NCI-H1930 (cell line): Measurements from ENCODE around the gene STOX2.

Experiments used
- DNase-seq, 2 experiments: peaks; one replicate each; lab custom pipeline; 2025; lab: John Stamatoyannopoulos, UW

The STOX2 gene

DNA sequence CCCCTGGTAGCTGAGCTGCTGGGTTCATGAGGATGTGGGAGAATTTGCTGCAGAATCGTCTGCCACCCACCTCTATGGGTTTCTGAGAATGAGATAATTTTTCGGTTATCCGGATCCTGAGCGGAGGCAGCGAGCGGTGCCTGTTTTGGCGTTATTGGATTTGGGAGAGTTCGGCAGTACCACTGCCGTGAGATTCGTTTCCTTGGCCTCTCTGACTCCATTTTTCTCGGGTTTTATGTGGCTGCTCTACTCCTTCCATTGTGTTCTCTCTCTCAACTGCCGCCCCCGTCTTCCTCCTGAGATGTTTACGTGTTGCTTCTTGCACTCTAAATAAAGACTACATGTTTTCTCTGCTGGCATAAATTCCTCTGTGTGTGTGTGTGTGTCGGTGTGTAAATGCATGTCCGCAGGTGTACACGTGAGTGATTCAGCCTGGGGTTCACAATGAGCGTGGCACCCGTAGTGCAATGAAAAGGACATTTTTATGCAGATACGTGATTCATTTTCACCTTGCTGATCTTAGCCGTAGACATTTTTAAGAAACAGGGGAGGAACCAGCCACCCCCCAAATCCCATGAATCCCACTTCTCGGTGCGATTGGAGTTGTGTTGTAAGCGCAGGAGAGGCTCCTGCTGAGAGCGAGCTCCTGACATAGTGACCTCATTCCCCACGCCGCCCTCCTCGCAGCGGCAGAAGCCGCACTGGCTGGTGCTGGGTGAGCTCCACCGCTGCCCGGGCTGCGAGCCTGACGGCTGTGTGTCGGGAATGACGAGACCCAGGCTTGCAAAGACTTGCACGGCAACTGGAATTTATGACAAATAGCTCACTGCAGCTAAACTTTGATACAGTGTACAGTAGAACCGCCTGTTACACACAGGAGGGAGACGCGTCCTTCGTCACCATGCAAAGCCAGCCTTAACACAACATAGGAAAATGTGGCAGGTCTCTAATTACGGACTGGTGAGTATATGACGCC is 82.2 kb downstream of the STOX2 start:
- no peak for DNase-seq

DNA sequence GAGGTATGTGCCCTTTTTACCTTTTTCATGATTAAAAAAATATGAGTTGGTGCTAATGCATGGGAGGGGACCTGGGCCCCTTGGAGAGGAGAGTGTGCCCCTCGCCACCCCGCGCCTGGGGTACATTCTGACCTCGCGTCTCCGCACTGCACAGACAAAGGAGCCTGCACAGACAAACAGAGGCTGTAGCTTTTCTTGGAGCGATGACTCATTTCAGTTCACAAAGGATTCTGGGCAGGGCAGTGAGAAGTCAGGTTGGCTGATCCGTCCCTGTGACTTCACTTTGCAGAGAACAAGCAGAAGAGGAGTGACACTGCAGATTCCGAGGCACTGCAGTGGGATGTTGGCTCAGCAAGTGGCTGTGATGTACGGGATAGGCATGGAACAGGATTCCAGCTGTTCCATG is 82.9 kb downstream of the STOX2 start:
- DNase-seq, result no peak

DNA sequence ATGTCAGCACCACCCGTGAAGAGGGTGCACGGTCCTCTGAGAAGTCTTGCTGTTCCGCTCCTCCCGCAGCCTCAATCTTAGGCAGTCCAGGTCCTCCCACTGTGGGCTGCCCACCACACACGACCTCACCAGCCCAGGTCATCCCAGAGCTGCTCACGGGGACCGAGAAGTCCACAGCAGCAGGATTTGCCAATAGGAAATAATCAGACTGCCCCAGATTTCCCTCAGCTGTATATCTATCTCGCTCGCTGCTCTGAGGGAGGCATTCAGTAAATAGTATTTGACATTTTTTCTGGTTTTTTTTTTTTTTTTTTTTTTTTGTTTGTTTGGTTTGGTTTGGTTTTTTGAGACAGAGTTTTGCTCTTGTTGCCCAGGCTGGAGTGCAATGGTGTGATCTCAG is 83.8 kb downstream of the STOX2 start:
- no peak for DNase-seq

DNA sequence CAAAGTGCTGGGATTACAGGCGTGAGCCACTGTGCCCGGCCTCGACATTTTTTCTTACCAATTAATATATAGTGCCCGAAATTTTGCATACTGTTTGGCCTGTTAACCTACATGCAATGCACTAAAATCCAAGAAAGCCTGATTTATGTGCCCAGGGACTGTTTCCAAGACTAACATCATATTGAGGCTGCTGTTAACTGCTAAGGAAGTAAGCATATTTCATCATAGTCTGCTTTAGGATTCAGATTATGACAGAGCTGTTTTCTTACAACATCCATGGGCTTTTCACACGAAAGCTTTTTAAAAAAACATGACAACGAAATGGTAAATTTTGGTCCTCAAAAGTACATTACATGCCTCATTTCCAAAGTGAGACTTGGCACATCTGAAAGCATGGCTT is 84.4 kb downstream of the STOX2 start:
- DNase-seq, result no peak

DNA sequence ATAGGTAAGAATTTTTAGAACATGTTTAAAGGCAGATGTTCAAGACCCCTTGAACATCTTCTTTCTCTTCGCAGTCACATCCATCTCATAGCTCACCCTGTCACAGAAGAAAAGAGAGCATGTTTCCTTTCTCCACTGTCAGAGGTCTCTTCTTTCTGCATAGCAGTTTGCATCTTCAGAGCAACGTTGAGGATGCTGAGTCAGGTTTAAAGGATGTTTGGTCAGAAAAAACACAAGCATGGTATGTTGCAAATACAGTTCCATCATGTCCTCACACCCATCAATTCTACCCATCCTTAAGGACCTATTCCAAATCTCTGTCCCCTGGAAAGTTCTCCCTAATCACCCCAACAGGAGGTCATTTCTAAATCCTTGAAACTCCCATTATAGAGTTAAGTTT is 84.8 kb downstream of the STOX2 start:
- DNase-seq, result no peak

DNA sequence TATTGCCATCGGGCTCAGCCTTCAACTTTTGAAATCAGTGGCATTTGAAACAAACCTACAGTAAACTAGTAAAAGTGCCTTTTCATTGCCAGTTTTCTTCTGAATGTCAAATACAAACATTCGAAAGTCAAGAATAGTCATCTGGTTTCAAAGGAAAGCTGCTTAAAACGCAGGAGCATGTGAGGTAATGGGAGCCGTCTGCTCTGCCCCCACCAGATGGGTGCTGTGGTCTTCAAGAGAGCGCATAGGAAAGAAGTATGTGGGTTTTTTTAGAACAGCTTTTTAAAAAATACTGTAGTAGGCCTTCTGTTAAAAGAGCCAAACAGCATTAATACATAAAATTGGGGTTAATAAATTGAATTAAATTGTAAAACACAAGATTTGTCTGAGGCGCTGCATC is 88.6 kb downstream of the STOX2 start:
- no peak for DNase-seq

DNA sequence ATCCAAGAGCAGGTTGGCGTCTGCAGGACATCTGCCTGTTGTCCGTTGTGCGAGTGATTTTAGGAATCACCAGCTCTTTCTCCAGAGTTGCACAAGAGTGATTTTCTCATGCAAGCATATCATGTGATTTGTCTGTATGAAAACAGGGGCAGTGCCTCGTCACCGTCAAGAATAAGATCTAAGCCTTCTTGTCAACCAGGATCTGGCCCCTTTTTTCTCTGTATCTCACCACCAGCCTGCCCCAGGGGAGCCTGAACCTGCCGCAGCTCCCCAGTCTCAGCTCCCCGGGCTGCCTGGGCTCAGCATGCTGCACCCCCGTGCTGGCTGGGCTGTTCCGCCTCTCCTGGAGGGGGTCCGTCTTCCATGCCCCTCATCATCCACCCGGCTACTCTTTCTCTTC is 90.5 kb downstream of the STOX2 start:
- no peak for DNase-seq

DNA sequence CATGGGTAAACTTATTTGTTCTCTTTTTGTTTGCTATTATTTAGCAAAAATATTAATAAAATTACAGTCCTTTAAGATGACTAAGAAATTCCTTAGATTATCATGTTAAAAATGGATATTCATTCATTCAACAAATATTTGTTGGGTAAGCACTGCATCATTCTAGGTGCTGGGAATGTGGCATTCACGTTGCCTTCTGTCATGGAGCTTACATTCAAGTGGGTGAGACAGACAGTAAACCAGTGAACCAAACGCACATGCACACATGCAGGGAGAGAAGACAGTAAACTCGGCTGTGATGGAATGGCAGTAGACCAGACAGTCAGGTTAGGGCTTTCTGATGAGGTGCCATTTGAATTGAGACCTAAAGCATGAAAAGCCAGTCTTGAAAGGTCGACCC is 91.8 kb downstream of the STOX2 start:
- DNase-seq, result no peak

DNA sequence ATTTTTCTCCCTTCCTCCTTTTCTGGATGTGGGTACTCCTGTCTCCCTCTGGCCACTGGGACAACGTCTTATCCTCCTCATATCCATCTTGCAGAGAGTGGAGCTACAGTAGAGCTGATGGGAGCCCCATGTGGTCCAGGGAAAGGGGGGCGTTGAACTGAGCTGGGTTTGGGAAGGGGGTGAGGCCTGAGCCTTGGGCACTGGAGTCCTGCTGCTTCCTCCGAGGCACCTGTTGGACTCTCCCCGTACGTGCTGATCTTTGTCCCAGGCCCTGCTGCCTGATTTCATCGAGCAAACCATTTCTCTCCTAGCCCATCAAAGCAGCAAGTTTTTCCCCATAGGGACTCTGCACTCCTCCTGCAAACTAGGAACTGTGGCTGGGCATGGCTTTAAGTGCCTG is 94.3 kb downstream of the STOX2 start:
- no peak for DNase-seq

DNA sequence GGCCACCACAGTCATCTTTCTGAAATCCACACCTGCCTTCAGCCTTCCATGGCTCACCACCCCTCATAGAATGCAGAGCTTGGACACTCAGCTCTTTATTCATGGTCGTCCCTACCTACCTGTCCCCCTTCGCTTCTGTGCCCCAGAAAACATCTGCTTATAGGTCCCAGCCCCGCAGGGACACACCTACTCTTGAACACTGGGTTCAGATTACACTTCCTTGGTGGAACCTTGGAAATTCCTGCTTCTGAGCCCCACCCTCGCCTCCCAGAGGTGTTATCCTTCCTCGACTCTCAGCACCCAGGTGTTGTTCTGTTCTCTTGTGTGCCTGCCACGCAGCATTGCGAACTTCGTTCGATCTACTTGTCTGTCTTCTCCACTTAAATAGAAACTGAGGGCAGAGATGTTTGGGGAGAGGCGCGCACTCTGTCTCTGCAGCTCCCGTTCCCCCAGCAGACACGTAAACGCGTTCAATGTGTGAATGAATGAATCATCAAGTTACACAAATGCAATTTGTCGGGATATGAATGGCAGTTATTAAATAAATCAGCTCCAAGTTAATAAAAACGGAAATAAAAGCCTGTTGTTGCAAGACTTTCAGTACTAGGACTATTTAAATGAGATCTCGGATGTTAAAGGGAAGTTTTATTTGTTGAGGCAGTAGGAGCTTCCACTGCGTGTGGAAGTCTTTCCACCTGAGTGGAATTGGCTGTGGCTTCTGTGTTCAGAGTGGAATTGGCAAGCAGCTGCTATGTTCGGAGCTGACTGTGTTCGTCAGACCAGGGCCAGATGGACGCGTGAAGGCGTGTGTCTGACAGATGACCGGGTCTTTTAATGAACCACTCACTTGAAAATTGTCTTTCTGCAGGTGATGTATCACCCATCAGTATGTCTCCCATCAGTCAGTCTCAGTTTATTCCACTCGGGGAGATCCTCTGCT is 95.6 kb downstream of the STOX2 start:
- DNase-seq, result no peak

DNA sequence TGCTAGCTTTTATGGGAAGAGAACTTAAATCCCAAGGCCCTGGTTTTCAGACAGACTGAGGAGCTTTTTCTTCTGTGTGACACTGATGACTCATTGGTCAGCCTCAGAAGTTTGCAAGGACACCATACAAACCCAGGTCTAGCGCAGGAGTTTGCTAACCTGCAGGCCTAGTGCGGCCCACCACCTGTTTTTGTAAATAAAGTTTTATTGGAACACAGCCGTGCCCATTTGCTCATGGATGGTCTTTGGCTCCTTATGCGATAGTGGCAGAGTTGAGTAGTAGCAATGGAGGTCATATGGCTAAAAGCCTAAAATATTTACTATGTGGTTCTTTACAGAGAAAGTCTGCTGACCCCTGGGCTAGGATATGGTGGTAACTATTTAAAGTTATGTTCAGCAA is 98.3 kb downstream of the STOX2 start:
- no peak for DNase-seq

DNA sequence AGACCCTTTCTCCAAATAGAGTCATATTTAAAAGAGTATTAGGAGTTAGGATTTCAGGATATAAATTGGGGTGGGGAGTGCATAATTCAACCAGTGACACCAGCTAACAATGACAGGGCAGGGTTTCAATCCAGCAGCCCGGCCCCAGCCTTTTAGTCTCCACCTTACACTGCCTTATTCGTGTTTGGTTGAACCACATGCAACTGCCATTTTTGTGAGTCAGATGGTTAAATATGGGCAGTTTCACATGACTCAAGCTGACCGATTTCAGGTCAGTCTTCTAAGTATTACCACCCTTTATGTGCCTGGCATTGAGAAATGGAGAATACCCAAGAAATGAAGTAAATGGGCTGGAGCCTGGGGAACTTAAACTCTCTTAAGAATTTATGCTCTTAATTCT is 102.8 kb downstream of the STOX2 start:
- no peak for DNase-seq

DNA sequence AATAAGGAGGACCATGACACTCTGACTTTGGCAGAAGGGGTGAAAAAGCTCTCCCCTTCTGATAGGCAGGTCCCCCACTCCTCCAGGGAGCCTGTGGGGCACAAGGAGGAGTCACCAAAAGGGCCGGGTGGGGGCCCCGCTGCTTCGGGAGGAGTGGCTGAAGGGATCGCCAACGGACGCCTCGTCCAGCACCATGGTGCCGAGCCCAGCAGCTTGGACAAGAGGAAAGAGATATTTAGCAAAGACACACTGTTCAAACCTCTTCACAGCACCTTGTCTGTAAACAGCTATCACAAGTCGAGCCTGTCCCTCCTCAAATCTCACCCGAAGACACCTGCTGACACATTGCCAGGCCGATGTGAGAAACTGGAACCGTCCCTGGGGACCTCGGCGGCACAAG is 105.6 kb downstream of the STOX2 start:
- DNase-seq, result no peak

DNA sequence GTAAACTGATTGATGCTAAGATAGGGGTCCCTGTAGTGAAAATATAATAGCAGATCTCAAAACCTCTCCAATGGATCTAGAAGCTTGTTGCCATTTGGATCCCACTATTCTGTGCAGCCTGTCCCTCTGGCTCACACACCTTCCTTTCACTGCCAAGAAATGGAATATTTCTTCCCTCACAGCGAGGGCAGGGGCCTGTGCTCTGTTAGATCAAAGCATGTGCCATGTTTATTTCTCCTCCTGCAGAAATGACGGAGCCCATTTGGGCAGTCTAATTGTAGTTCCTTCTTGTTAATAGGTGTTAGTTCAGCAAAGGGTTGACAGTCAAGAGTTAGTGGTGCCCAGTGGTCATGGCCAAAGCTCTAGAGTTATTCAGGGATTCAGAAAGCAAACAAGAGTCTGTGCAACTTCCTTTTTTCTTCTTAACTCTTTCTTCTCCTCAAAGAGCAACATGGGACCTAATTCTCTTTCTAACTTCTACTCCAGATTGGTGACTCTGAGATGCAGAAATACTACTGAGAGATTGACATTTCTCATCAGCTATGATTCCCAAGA is 106.8 kb downstream of the STOX2 start:
- DNase-seq, result no peak

DNA sequence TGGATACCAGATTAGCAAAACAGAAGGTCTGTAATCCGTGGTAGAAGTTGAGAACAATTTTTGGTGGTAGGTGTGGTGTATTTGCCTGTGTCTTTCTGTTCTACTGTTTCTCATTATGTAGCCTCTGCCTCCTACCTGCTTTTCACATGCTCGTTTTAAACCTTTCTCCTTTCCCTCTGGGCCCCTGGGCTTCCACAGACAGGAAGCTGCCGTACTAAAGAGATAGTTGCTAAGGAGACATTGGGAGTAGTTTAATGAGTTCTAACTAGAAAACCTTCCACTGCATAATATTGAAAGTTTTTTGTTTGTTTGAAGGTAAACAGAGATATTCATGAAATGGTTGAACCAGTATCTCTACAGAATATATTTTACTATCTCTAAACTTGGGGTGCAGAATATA is 107.8 kb downstream of the STOX2 start:
- no peak for DNase-seq

DNA sequence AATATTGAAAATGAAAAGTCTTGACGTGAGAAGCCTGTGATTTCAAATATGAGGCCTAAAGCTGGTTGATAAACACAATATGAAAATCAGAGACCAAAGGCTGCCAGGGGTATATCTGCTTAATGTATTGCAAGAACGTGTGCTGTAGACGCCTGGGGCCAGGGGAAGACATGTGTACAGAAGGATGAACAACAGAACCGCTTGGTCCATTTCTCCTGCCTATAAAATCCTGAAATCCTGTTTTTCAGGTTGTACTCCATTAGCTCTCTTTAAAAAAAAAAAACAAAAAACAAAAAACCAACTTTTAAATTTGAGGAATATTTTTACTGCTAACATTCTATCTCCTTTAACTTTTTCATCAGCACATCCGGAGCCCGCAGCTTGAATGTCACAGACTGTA is 109.2 kb downstream of the STOX2 start:
- no peak for DNase-seq

DNA sequence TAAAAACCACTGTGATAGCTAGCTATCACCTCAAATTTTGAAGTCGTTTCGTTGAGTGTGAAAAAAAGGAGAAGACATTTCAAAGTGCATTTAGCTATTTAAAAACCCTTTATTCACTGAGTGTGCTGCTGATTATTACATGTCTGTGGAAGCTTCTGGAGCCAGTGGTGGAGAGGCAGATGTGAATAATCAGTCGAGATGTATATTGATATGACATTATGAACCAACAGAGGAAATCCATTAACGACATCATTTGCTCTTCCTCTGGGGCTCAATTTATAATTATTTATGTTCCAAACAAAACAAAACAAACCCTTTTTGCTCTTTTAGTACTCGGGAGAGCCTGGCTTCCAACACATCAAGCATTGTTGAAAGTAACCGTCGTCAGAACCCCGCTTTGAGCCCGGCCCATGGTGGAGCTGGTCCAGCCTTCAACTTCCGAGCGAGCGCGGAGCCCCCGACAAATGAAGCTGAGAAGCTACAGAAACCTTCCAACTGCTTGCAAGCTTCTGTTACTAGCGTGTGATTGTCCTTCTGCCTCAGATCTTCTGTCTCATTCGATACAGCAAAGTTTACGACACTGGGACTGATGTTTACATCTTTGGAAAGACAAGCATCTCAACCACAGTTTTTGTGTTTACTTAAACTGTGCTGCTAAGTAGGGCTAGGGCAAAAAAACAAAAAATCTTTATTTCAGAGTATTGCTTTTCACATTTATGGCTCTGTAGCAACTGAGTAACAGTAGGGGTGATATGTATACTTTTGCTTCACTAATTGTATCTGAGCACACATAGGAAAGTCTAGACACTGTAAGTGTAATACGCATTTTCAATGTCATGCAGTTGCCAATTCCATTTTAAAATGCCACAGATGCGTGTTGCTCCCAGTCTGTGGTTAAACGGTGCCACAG is 111.9 kb downstream of the STOX2 start:
- no peak for DNase-seq

DNA sequence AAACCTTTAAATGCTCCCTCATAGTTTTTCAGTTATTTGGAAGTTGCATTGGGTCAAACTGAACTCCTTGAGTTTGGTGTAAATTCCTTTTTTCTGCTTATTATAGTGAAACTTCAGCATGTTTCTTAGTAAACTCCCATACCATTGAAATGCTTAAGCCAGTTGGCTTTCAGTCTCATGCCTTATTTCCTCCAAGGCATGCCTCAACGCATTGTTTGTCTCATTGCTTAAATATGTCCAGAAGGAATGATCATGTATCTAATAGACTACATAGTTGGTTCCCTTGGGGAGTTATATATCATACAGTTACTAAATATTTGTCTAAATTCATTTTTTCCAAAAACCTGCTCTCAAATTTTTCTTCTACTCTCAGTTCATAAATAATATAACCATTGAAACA is 114.0 kb downstream of the STOX2 start:
- DNase-seq, result no peak

DNA sequence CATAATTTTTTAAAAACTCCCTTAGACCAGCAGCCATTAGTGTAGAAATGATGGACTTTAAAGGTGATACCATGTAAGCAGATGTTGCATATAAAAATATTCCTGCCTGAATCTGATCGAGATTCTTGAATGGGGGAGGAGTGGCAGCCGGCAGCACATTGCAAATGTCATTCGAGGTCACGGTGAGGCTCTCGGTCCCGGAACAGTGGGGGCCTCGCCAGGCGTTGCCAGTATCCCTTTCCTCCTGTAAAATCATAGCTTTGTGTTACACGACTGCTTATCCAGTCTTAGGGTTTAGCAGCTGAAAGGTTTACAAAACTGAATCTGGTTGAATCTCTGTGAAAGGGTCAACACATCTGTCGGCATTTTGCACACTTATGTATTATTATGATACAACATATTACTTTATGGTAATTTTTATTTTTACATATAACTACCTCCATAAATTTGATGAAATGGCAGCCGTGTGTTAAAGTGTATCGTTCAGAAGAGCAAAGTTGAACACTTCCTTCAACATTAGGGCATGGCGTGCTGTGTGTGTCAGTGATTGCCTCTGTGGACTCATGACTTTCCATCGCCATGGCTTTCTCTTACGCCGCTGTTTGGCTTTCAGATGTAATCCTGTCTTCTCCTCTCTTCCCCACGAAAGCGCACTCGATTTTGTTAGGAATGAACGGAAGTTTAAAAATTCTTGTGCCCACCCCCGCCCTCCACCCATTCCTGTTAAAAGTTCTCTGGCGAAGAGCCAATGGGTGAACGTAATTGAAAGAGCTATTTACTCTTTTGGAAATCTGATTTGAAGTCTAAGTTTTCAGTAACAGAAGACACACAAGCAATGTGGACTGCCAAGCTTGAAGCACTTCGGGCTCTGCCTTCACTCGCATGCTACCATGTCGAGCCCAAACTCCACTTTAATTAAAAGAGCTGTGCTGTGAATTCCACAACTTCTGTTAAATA is 114.8 kb downstream of the STOX2 start:
- no peak for DNase-seq

DNA sequence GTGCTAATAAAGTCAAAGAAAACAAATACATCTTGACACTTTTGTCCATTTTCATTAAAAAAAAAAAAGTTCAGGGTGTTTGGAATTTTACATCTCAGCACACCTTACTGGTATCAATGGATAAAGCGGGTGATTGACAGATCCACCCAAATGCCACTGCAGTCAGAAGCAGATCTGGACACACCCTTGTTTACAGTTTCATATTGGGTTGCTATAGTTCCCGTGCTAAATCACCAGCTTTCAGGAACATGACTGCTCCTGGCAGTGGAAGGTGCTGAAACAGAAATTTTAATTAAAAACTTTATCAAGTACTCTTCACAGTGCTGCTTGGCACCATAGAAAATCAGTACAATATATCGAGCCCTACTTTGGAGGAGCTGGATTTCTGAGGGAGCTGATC is 116.3 kb downstream of the STOX2 start:
- no peak for DNase-seq
